SK-N-SH treated with all-trans-retinoic acid at 6 μM for 48 hours (cell line): ENCODE measurements around the gene SCMH1.

ENCODE experiments used
- ATAC-seq: fragments of 200-7000 bp; cut with Tn5 transposase; 3 replicates; pipeline ENCODE4 v1.9.1; 2020; ENCODE audit warnings: mild to moderate bottlenecking, moderate library complexity
- ARNTL ChIP-seq: fragments of 450-650 bp; formaldehyde crosslinking; IDR thresholded peaks from 2 replicates; pipeline ENCODE4 v1.5.0; 2020; ENCODE audit warnings: low read depth, mild to moderate bottlenecking, moderate library complexity, borderline replicate concordance
- BACH2 ChIP-seq: fragments of 250-450 bp; sonication (Bioruptor Pico); IDR thresholded peaks from 2 replicates; pipeline ENCODE4 v1.9.0; 2021; ENCODE audit warnings: mild to moderate bottlenecking, borderline replicate concordance
- CREB5 ChIP-seq: fragments of 250-450 bp; sonication (Bioruptor Pico); IDR thresholded peaks from 2 replicates; pipeline ENCODE4 v1.5.1; 2020; ENCODE audit warnings: low read depth, mild to moderate bottlenecking, moderate library complexity
- CSDC2 ChIP-seq: fragments of 250-450 bp; sonication (Bioruptor Pico); IDR thresholded peaks from 2 replicates; pipeline ENCODE4 v1.5.0; 2020; ENCODE audit warnings: mild to moderate bottlenecking, moderate library complexity
- CSRNP3 ChIP-seq: fragments of 250-450 bp; sonication (Bioruptor Pico); IDR thresholded peaks from 2 replicates; pipeline ENCODE4 v1.5.1; 2021; ENCODE audit warnings: mild to moderate bottlenecking, moderate library complexity
- ESRRG ChIP-seq: fragments of 250-450 bp; sonication (Bioruptor Pico); IDR thresholded peaks from 2 replicates; pipeline ENCODE4 v1.6.1; 2021; ENCODE audit warnings: mild to moderate bottlenecking
- GLIS3 ChIP-seq: fragments of 250-450 bp; sonication (Bioruptor Pico); IDR thresholded peaks from 2 replicates; pipeline ENCODE4 v1.5.0; 2020; ENCODE audit warnings: mild to moderate bottlenecking, moderate library complexity
- ISL1 ChIP-seq: fragments of 250-450 bp; sonication (Bioruptor Pico); IDR thresholded peaks from 2 replicates; pipeline ENCODE4 v2.1.2; 2022; ENCODE audit warnings: mild to moderate bottlenecking, moderate library complexity
- PATZ1 ChIP-seq: fragments of 250-450 bp; sonication (Bioruptor Pico); IDR thresholded peaks from 2 replicates; pipeline ENCODE4 v1.8.0; 2020; ENCODE audit warnings: mild to moderate bottlenecking, moderate library complexity, borderline replicate concordance
- POU6F1 ChIP-seq: fragments of 250-450 bp; sonication (Bioruptor Pico); IDR thresholded peaks from 2 replicates; pipeline ENCODE4 v1.8.0; 2021; ENCODE audit warnings: low read depth, mild to moderate bottlenecking, moderate library complexity, borderline replicate concordance
- PPARA ChIP-seq: fragments of 250-450 bp; sonication (Bioruptor Pico); IDR thresholded peaks from 2 replicates; pipeline ENCODE4 v1.5.0; 2020; ENCODE audit warnings: mild to moderate bottlenecking, borderline replicate concordance
- RARB ChIP-seq: fragments of 250-450 bp; sonication (Bioruptor Pico); IDR thresholded peaks from 2 replicates; pipeline ENCODE4 v1.8.0; 2021; ENCODE audit warnings: mild to moderate bottlenecking, moderate library complexity
- SNAI2 ChIP-seq: fragments of 250-450 bp; sonication (Bioruptor Pico); IDR thresholded peaks from 2 replicates; pipeline ENCODE4 v1.5.0; 2020; ENCODE audit warnings: mild to moderate bottlenecking, moderate library complexity
- TCF4 ChIP-seq: fragments of 250-450 bp; sonication (Bioruptor Pico); IDR thresholded peaks from 2 replicates; pipeline ENCODE4 v1.8.0; 2021; ENCODE audit warnings: mild to moderate bottlenecking, moderate library complexity, borderline replicate concordance
- TOX ChIP-seq: fragments of 250-450 bp; sonication (Bioruptor Pico); IDR thresholded peaks from 2 replicates; pipeline ENCODE4 v1.8.0; 2021; ENCODE audit warnings: mild to moderate bottlenecking, moderate library complexity, borderline replicate concordance
- TSHZ2 ChIP-seq: fragments of 250-450 bp; sonication (Bioruptor Pico); IDR thresholded peaks from 2 replicates; pipeline ENCODE4 v1.5.0; 2020; ENCODE audit warnings: mild to moderate bottlenecking, moderate library complexity
- ZC3H10 ChIP-seq: fragments of 250-450 bp; sonication (Bioruptor Pico); IDR thresholded peaks from 2 replicates; pipeline ENCODE4 v1.5.1; 2021; ENCODE audit warnings: mild to moderate bottlenecking, moderate library complexity
- ZFP3 ChIP-seq: fragments of 250-450 bp; sonication (Bioruptor Pico); IDR thresholded peaks from 2 replicates; pipeline ENCODE4 v1.5.0; 2020; ENCODE audit warnings: mild to moderate bottlenecking, moderate library complexity
- ZNF70 ChIP-seq: fragments of 450-650 bp; formaldehyde crosslinking; IDR thresholded peaks from 2 replicates; pipeline ENCODE4 v1.5.0; 2020; ENCODE audit warnings: mild to moderate bottlenecking, moderate library complexity
- ZNF8 ChIP-seq: fragments of 450-650 bp; formaldehyde crosslinking; IDR thresholded peaks from 2 replicates; pipeline ENCODE4 v1.5.0; 2020; ENCODE audit warnings: mild to moderate bottlenecking, moderate library complexity

The SCMH1 gene

GRCh38 chr1:41173651-41174050 lies 68.5 kb downstream of the SCMH1 start:
- ATAC-seq, result no peak
- TF ChIP-seq ISL1, result no peak

GRCh38 chr1:41171266-41171874 lies 70.7 kb downstream of the SCMH1 start:
- ATAC-seq, result no peak
- TF ChIP-seq TCF4 (no peak), TSHZ2 (CRISPR knock-in tag) (no peak), ZNF8 (no peak), CSDC2 (CRISPR knock-in tag) (no peak), TOX (CRISPR knock-in tag) (no peak), ARNTL (CRISPR knock-in tag) (no peak), SNAI2 (no peak), GLIS3 (CRISPR knock-in tag) (no peak), CREB5 (CRISPR knock-in tag) (no peak), PATZ1 (no peak), ZFP3 (CRISPR knock-in tag) (no peak), ESRRG (CRISPR knock-in tag) (no peak), PPARA (CRISPR knock-in tag) (no peak), POU6F1 (CRISPR knock-in tag) (no peak)

GRCh38 chr1:41169799-41170180 lies 72.3 kb downstream of the SCMH1 start:
- no peak for TF ChIP-seq PPARA (CRISPR knock-in tag)
- no peak for TF ChIP-seq CSDC2 (CRISPR knock-in tag)
- no peak for TF ChIP-seq BACH2 (CRISPR knock-in tag)
- TF ChIP-seq POU6F1 (CRISPR knock-in tag), result no peak
- no peak for TF ChIP-seq SNAI2
- no peak for TF ChIP-seq CSRNP3 (CRISPR knock-in tag)
- TF ChIP-seq TCF4, result no peak
- TF ChIP-seq ZFP3 (CRISPR knock-in tag), result no peak
- no peak for TF ChIP-seq PATZ1
- TF ChIP-seq RARB (CRISPR knock-in tag), result no peak
- TF ChIP-seq ZNF70, result no peak
- no peak for TF ChIP-seq ZC3H10 (CRISPR knock-in tag)
- no peak for TF ChIP-seq ARNTL (CRISPR knock-in tag)
- no peak for ATAC-seq
